Stimulated activated CD4-positive, alpha-beta T cell treated with anti-CD3 and anti-CD28 coated beads, Interleukin-1b, Interleukin-23, amount 100 ng/mL, for 24 hours (primary cell): ENCODE results near the gene FCHSD2.

Experiments
- DNase-seq, 4 experiments: peaks; one replicate each; pipeline ENCODE4 v3.0.0-alpha.2; 2020; ENCODE audit warnings: low read depth in 4 of 4, low spot score in 1 of 4

The FCHSD2 gene

DNA sequence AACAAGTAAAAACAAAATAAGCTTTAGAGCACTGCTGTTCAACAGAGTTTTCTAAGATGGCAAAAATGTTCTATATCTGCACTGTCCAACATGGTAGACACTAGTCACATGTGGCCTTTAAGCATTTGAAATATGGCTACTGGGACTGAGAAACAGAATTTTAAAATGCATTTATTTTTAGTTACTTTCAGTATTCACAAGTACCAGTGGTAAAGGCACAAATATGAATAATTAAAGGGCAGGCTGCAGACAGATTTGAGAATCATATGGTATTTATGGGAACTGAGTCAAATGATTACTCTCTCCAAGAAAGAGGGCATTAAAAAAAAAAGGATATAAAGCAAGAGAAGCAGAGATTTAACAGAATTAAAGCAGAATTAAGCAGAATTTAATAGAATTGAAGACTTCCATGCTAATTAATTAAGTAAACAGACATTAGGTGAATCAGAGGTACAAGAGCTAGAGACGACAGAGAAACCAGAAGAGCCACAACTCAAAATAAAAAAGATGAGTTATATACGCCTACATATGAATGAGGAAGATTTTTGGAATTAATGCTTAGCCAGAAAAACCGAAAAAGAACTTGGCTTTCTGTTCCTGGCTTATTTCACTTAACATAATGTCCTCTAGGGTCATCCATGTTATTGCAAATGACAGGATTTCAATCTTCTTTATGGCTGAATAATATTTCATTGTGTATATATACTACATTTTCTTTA, 167.5 kb downstream of the FCHSD2 start:
- DNase-seq, result no peak

DNA sequence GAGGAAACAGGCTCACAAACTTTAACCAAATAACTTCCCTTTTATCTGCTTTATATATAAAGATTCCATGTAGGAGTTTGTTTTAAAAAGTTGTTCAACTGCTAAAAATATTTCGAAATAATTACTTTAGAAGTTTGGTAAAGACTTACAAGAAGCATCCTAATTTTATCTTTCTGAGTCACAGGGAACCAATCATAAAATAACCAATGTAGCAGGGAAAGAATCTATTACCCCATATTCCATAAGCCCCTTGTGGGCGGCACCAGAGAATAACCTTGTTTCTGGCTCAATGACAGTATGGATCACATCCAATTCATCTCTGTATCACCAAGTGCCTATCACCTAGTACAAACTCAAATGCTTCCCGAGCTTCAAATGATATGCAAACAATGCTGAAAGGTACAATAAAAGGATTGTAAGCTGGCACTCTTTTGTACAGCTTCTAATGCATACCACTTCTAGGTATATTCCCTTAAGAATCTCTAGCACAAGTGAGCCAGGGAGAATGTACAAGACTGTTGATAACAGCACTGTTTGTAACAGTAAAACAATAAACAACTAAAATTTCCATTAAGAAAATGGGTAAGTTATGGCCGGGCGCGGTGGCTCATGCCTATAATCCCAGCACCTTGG, 169.5 kb downstream of the FCHSD2 start:
- DNase-seq, result no peak

DNA sequence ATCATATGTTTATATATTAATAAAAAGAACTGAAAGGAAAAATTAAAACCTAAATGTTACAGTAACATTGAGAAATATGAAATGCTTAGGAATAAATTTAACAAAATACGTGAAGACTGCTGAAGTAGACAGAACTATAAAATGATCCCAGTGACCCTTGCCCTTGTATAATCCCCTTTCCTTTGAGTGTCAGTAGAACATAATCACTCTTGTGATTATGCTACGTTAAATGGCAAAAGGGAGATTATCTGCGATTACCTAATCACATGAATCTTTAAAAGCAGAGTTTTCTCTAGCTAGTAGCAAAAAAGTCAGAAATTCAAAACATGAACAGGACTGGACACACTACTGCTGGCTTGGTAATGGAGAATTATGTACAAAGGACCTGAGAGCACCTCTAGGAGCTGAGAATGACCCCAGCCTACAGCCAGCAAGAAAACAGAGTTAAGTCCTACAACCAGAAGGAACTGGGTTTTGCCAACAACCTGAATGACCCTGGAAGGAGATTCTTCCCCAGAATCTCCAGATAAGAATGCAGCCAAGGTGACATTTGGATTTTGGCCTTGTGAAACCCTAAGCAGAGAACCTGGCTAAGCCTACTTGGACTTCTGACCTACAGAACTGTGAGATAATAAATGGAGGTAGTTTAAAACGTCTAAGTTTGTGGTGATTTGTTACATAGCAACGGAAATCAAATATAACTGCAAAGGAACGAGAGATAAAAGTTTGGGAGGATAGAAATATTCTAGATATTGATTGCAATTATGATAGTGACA, 170.7 kb downstream of the FCHSD2 start:
- DNase-seq, result no peak

DNA sequence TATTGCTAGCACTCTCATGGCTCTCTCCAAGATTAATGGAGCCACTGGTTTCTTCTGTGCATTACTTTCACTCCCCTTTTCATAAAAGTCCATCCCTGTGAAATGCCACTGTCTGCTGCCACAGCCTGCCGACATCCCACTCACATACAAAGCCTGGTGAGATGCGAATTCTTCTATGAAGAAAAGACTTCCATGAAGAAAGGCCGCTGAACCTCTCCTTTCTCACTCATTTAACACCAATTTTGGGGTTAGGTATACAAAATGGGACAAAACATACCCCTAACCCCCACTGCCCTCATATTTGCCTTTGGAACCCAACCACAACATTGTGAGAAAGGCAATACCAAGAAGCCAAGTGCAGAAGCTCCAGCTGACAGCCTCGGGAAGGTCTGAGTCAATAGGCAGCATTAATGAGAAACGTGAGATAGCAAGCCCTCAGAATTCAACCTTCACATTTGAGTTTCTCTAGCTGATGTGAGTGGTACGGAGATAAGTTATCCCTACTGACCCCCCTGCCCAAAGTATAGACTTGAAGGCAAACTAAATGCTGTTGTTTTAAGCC, 171.5 kb downstream of the FCHSD2 start:
- no peak for DNase-seq

DNA sequence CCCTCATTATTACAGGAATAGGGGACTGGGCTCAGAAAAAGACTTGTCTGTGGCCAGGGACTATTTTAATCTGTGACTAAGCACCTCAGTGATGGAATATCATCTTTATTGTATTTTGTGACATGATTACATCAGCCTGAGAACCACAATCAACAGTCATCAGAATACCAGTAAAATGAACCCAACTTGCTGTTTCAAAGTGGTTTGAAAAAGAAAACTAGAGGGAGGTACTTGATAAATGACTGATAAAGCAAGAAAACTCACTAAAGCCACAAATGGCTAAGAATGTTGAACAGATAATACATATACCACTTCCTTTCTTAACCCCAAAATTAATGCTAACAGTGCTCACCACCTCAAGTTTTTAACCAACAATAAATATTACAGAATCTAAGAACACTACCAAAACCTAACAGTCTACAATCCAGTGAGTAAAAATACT, 172.2 kb downstream of the FCHSD2 start:
- DNase-seq, result no peak

DNA sequence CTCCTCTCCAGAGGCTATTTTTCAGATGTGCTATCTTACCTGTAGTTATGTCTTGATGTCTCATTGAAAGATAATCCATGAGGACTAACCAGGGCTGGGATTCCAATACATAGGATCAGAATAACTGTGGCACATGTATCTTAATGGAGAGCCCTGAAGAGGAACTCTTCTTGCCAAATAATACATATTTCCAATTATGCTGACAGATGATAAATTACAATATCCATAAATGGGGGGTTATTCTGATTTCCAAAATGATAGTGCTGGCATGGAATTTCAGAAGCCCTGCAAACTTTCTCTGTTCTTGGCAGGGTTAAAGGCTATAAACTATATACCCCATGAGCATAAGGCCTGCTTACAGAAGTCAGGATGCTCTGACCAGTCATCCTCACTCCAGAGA, 173.7 kb downstream of the FCHSD2 start:
- no peak for DNase-seq

DNA sequence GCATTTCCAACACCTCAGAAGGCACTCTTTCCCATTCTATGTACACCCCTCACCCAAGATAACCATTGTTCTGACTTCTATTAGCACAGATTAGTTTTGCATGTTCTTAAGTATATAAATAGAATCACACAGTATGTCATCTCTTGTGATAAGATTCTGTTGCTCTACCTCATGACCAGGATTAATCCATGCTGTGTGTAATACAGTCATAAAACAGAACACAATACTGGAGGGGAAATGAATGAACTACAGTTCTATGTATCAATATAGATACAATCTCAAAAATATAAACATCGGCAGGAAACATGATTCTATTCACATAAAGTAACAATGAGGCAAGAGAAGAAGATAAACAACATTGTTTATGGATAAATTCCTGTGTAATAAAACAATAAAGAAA, 176.4 kb downstream of the FCHSD2 start:
- DNase-seq, result no peak

DNA sequence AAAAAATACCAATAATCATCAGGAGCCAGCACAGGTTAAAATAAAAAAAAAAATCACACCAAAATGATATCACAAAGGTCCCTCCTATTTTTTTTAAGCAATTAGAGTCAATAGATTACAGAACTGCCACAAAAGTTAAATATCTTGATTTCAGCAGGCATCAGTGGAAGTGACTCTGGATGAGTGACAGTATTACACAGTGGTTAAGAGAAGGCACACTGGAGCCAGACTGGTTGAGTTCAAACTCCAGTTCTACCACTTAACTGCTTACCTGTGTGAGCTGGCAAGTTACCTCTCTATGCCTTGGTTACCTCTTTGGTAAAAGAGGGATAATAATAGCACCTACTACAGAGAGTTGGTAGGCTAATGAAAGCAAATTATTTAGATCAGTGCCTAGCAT, 179.4 kb downstream of the FCHSD2 start:
- no peak for DNase-seq

DNA sequence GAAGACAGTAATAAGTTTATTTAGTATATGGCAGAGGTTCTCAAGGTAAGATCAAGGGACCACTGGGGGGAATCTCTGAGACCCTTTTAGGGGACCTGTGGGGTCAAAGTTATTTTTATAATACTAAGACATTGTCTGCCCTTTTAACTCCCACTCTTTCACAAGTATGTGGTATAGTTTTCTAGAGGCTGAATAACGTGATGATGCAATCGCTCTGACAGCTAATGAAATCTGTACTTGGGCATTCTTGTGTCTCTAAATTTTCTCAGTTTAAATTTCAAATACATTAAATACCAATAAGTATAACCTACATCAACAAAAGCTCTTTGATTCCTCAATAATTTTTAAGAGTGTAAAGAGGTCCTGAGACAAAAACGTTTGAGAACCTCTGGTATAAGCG, 180.0 kb downstream of the FCHSD2 start:
- DNase-seq, result no peak

DNA sequence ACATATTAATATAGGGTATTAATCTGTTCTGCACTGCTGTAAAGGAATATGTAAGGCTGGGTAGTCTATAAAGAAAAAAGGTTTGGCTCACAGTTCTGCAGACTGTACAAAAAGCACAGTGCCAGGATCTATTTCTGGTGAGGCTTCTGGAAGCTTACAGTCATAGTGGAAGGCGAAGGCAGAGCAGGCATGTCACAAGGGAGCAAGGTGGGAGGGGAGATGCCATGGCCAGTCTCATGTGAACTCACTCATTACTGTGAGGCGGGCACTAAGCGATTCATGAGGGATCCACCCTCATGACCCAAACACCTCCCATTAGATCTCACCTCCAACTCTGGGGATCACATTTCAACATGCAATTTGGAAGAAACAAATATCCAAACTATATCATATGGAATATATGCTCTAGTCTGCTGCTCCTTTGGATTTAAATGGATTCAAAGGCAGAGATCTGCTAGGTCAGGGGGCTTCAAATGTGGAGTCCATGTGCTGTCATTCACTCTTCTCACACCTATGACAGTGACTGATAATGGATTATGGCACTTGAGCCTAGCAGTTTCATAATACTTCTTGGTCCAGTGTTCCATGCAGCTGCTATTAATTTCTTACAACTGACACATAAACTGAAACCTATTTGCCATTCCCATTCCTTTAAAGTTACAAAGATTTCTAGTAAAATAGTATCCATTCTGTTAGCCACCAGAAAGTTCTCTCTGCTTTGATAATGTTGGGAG, 182.0 kb downstream of the FCHSD2 start:
- no peak for DNase-seq

DNA sequence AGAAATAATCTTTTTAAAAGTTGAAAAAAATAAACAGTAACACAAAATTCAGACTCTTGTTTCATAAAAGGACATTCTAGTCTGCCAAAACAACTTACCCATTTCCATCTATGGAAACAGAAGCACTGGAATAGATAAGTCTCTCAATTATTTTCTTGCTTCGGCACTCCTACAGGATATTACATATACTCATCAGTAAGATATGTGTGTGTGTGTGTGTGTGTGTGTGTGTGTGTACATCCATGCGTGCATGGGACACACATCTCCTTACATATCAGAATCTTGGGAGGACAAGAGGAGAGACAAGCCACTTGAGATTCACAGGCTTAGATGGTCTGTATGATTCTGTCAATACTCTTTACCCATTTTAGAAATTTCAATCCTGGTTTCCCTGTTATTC, 183.3 kb downstream of the FCHSD2 start:
- DNase-seq, result no peak

DNA sequence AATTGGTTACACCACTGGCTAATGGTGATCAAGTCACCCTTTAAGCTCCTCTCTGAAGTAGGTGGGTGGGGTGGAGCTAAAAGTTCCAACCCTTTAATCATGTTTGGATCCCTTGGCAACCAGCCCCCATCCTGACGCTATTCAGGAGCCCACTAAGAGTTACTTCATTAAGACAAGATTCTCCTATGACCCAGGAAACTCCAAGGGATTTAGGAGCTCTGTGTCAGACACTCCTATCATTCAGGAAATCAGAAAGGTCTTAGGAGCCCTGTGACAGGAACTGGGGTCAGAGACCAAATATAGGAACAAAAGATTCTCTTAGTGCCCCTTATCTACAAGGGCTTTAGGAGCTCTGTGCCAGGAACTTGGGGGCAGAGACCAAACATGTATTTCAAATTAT, 186.7 kb downstream of the FCHSD2 start:
- DNase-seq, result no peak

DNA sequence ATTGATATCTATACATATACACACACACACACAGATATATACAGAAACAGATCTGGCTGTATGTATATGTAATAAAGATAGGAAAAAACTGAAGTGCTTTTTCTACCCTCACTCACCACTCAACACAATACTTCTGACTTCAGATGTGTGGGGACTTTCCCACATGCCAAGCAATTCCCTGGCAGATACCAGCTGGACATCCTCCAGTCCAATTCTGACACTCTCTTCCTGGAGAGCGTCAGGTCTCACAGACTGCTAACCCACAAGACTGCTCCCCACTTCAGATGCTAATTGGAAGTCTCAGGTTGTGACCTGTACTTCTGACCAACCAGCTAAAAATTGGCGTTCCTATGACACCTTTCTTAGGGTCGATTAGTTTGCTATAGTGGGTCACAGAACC, 187.3 kb downstream of the FCHSD2 start:
- DNase-seq, result no peak

DNA sequence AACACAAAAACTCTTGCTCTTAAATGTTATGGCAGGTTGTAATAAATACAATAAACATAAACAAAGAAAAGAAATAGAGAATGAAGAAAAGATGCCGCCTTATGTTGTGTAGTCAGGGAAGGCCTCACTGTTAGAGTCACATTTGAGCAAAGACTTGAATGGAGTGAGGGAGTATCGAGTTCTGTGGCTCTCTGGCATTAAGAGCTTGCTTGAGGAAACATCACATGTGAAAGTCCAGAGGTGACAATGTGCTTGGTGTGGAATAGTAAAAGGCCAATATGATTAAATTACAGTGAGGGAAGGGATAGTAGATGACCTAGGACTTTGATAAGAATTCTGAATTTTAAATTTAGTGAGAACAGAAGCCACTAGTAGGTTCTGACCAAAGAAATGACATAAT, 188.5 kb downstream of the FCHSD2 start:
- no peak for DNase-seq

DNA sequence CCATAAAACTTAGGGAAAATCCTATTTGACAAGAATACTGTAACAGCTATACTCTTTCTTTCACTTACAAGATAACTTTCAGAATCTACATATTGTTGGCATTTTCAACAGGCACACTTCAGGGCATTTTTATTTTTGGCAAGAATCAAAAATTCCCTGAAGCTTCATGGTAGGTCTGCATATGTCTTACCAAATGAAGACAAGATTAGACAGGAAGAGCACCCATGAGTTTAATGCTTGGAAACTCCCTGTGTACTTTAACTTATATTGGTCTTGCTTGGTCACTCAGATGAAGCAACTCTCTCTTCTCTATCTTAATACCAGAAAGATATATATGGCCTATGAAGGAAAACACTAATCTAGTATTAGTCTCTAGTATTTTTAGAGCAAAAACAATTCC, 190.2 kb downstream of the FCHSD2 start:
- no peak for DNase-seq

DNA sequence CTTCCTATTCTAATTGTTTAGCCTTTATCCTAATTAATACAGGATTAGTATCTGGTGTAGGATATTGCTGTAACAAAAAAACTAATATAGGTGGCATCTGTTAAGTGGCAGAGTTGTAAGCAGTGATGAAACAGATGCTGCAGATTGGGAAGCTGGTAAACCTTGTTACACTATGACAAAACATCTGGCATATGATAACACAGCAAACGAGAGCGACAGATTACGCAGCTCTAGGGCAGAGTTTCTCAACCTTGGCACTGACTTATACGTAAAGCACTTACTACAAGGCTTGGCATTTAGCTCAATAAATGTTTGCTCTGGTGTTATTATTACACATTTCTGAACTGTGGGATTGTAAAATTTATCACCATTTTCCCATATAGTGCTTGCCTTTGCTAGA, 190.9 kb downstream of the FCHSD2 start:
- no peak for DNase-seq

DNA sequence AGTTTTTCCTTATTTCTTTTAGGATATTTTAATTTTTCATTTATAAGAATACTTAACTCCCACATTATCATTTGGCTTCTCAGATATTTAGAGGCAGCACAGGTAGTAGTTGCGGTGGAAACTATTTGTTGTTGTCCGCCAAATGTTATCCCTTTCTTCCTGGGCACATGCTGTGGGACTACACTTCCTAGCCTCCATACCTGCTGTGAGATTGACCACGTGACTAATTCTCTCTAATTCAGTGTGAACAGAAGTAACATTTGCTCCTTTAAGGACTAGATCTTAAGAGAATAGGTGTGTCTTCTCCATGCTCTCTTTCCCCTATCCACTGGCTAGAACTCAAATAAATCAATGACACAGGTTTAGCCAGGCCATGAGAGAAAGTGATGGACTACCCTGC, 191.4 kb downstream of the FCHSD2 start:
- DNase-seq, result no peak

DNA sequence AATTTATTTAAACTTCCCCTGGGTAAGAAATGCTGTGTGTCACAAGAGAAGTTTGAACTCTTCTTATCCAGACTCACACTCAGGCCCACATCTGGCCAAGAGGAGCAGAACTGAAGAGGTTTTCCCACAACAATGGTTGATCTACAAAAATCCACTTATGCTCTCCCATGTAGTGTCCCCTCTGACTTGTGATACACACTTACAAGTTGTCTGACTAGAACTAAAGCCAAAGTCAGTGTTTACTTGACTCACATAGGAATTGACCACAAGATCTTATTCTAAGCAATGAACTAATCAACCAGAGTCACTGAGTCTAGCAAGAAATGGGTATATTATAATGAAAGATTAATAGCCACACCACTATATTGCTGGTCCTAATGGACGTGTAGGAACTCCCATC, 194.9 kb downstream of the FCHSD2 start:
- DNase-seq, result no peak

DNA sequence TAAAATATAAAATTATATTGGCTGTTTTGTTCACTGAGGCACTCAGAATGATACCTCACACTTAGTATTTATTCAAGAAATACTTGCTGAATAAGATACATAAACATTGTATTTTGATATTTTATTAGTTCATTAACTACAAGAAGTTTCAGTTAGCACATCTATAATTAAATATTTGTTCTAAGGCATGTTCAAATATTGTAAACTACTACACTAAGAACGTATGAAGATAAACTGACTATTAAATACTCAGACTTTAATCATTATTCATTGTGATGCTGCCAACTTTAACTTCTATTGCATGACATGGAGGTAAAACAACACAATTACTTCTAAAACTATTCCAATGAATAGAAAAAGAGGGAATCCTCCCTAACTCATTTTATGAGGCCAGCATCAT, 198.5 kb downstream of the FCHSD2 start:
- no peak for DNase-seq

DNA sequence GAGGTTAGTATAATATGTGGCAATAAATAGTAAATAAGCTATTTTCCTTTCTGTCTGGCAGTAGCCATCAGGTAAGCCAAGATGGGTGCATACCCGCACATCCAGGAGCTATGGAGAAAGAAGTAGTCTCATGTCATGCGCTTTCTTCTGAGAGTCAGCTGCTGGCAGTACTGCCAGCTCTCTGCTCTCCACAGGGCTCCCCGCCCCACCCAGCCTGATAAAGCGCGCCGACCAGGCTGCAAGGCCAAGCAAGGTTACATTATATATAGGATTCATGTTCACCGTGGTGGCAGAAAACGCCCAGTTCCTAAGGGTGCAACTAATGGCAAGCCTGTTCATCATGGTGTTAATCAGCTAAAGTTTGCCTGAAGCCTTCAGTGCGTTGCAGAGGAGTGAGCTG, 201.7 kb downstream of the FCHSD2 start:
- DNase-seq, result no peak

DNA sequence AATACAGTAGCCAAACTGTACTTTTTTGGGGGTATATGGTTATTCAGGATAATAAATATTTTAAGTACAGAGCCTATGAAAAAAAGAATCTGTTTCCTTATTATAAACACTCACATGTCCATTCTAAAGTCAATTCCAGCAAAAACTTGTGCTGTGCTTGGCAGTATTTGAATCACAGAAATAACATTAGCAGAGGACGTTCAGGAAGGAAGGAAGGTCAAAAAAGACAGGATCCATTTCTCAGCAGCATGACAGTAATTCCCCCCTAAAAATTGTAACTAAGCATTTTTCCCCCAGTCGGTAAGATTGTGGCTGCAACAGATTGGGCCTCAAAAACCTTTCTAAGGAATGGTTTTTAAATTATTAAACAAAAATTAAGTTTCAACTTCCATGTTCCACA, 203.1 kb downstream of the FCHSD2 start:
- no peak for DNase-seq
